Fibroblast of mammary gland (primary cell): ENCODE results near the gene CSF2RB.

Experiments used
- DNase-seq: peaks from one replicate; pipeline ENCODE4 v3.0.0-alpha.2; 2010; ENCODE audit warnings: low read depth
- H3K4me3 ChIP-seq: 2 replicates; pipeline ENCODE4 v1.5.1; 2011; ENCODE audit warnings: low read depth, mild to moderate bottlenecking, low read length, moderate library complexity; ENCODE audit not compliant: control insufficient read depth
- TF ChIP-seq, protein P1 (sequence below): conservative IDR thresholded peaks from 2 replicates; pipeline ENCODE4 v1.5.1; 2011; ENCODE audit warnings: low read depth, low read length, inconsistent platforms; ENCODE audit not compliant: control insufficient read depth, insufficient read depth

Gene CSF2RB

DNA sequence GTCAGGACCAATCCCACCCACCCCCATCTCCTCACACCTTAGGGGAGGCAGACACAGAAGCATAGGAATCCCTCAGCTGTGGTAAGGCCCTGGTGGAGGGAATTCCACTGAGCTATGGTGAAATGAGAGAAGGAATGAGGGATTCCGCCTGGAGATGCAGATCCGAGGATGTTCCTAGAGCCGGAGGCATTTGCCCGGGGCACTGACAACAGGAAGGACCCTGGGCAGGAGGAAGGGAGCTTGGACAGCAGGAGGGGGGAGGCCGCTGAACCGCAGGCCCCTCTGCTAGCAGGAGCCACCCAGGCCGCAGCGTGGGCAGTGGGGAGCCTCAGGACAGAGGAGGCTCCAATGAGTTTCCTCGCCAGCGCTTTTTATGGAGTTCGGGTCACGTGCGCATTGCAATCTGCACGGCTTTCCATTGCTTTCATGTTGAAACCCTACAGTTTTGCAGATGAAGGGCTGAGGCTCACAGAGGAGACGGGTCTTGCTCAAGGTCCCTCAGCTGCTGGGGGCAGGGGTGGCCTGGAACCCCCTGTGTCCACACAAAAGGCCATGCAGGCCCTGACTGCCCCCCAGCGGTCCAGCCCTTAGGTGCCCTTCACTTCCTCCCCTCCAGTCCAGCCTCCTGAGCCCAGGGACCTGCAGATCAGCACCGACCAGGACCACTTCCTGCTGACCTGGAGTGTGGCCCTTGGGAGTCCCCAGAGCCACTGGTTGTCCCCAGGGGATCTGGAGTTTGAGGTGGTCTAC is 15.5 kb downstream of the CSF2RB start:
- TF ChIP-seq, protein P1, sequence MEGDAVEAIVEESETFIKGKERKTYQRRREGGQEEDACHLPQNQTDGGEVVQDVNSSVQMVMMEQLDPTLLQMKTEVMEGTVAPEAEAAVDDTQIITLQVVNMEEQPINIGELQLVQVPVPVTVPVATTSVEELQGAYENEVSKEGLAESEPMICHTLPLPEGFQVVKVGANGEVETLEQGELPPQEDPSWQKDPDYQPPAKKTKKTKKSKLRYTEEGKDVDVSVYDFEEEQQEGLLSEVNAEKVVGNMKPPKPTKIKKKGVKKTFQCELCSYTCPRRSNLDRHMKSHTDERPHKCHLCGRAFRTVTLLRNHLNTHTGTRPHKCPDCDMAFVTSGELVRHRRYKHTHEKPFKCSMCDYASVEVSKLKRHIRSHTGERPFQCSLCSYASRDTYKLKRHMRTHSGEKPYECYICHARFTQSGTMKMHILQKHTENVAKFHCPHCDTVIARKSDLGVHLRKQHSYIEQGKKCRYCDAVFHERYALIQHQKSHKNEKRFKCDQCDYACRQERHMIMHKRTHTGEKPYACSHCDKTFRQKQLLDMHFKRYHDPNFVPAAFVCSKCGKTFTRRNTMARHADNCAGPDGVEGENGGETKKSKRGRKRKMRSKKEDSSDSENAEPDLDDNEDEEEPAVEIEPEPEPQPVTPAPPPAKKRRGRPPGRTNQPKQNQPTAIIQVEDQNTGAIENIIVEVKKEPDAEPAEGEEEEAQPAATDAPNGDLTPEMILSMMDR = no peak
- H3K4me3 ChIP-seq = no peak overlapping the region

DNA sequence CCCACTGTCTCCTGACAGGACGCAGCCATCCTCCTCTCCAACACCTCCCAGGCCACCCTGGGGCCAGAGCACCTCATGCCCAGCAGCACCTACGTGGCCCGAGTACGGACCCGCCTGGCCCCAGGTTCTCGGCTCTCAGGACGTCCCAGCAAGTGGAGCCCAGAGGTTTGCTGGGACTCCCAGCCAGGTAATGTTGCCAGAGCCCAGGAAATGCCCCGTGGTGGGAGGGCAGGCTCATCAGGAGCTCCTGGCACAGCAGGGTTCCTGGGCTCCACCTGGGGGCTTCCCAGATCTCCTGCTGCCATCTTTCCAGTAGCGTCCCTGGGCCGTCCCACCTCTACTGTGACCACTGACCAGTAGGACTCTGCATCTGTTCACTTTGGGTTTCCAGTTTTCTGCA is 16.2 kb downstream of the CSF2RB start:
- DNase-seq = no peak
- TF ChIP-seq, protein P1 = no peak
- H3K4me3 ChIP-seq = no peak overlapping the region

More for the DNA sequence above, 15.5 kb downstream of the CSF2RB start:
- no peak for DNase-seq

DNA sequence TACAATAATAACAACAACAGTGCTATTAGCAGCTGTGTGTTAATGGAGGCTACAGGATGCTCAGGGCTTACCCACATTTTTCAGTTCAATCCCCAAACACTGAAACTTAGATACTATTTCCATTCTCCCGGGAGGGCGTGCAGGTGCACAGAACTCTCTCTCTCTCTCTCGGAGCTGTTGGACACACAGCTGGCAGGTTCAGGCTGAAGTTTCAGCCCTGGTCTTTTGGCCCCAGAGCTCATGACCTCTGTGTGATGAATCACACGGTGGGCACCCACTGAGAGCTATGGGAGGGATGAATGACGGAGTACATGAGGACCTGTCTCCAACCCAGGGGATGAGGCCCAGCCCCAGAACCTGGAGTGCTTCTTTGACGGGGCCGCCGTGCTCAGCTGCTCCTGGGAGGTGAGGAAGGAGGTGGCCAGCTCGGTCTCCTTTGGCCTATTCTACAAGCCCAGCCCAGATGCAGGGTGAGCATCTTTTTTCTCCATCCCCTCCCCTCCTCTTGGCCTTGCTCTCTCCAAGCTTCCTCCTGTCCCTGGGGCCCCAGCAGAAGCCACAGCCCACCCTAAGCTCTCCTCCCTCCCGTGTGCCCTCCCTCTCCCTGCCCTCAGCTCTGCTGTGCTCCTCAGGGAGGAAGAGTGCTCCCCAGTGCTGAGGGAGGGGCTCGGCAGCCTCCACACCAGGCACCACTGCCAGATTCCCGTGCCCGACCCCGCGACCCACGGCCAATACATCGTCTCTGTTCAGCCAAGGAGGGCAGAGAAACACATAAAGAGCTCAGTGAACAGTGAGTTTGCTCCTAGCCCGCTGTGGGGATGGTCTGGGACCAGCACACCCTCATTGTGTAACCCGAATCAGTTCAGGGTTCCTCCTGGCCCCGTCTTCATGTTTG is 16.9 kb downstream of the CSF2RB start:
- TF ChIP-seq, protein P1 = no peak
- H3K4me3 ChIP-seq = no peak overlapping the region
- no peak for DNase-seq

DNA sequence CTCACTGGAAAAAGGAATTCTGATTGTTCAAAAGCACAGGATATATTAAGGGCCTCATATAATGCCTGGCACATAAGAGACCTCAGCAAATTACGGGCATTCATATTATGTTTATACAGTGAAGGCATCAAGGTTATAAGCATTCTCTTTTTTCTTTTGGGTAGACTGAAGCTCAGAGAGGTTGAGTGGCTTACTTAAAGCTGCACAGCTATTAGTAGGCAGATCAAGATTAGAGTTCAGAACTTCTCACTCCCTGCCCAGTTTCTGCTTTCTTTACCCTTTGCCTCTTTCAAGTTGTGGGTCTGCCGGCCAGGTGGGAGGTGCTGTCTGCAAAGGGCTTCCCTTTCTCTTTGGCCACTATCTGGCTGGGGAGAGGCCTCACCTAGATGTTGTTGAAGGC is 18.0 kb downstream of the CSF2RB start:
- TF ChIP-seq, protein P1 = no peak
- no peak overlapping the region for H3K4me3 ChIP-seq
- DNase-seq = no peak

DNA sequence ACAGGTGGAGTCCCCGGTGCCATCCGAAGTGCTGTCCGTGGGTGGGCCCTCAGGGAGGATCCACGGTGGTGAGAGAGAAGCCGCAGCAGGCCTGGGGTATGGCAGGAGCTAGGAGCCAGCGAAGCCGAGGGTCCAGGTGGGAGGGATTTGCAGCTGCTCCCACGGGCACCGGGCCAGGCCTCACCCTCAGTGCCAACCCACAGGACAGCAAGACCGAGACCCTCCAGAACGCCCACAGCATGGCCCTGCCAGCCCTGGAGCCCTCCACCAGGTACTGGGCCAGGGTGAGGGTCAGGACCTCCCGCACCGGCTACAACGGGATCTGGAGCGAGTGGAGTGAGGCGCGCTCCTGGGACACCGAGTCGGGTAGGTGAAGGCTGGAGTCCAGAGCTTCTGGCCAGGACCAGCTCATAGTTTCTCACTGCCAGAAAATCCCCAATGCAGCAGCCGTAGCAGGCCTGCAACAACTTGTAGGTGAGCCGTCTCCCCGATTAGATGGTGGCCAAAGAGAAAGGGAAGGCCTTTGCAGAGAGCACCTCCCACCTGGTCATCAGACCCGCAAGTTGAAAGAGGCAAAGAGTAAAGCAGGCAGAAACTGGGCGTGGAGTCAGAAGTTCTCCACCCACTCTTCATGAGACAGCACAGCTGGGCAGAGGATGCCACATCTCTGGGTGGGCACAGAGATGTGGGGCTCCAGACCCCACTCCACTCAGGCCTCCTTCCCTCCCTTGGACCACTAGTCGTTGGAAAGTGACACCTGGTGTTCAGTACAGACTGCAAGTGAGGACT is 20.4 kb downstream of the CSF2RB start:
- TF ChIP-seq, protein P1 = no peak
- DNase-seq = no peak
- no peak overlapping the region for H3K4me3 ChIP-seq
